RWPE1 (cell line): ENCODE data around the gene SACM1L.

Source experiments
- CTCF ChIA-PET: fragments of 350-600 bp; sonication (Branson Sonifier 250); formaldehyde crosslinking; extraction: SDS; loops from one replicate; lab custom pipeline; 2021; lab: Yijun Ruan, JAX
- POLR2A ChIA-PET: fragments of 400-600 bp; formaldehyde crosslinking; extraction: SDS; loops from one replicate; lab custom pipeline; 2020; ENCODE audit warnings: antibody characterized with exemption; ENCODE audit not compliant: low non-redundant PET; lab: Yijun Ruan, JAX
- DNase-seq: peaks from one replicate; pipeline ENCODE4 v3.0.0; 2012; ENCODE audit warnings: low spot score
- H3K27ac ChIP-seq: fragments of 450-650 bp; 2 replicates; pipeline ENCODE4 v1.5.1; 2017
- TF ChIP-seq, protein P1 (sequence below): fragments of 450-650 bp; conservative IDR thresholded peaks from 2 replicates; pipeline ENCODE4 v1.5.1; 2017; ENCODE audit warnings: low read depth, mild to moderate bottlenecking

Gene SACM1L

DNA sequence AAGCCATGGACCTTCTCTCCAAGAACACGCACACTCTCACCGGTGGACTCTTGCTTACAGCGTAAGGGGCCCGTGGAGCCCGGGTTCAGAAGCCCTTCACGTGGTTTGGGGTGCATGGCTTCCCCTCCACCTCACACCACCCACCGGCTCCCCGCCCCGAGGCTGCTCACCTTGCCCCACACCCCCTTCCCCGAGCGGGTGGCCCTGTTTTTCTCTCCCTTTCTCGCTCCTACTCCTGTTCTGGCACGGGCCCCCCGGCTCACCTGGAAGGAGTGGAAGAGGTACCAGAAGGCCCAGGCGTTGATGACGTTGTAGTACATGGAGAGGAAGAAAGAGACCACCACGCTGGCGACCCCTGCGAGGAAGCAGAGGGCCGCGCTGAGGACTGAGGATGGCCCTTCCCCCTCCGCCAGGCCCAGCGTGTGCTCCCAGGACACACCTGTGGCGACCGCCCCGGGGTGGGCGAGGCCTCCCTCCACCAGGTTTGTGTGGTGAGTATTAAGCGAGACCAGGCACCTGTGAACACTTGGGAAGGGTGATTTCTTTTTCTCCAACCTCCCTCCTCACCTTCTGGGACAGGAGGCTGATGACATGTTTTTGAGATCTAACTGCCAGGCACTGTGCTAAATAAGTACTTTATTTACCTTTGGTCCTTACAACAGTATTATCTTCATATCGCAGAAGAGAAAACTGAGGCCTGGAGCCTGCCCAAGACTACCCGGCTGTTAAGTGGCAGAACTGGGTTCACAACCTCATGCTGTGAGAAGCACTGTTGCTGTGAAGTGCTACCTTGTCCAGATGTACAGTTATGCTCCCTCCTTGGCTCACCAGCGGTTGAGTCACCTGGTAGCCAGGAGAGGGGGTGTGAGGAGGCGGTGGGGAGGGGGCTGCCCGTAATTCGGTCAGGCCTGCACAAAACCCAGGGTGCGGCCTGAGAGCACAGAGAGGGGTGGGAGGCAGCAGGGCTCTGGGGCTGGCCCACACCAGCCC is 90.8 kb downstream of the SACM1L start:
- TF ChIP-seq, protein P1, sequence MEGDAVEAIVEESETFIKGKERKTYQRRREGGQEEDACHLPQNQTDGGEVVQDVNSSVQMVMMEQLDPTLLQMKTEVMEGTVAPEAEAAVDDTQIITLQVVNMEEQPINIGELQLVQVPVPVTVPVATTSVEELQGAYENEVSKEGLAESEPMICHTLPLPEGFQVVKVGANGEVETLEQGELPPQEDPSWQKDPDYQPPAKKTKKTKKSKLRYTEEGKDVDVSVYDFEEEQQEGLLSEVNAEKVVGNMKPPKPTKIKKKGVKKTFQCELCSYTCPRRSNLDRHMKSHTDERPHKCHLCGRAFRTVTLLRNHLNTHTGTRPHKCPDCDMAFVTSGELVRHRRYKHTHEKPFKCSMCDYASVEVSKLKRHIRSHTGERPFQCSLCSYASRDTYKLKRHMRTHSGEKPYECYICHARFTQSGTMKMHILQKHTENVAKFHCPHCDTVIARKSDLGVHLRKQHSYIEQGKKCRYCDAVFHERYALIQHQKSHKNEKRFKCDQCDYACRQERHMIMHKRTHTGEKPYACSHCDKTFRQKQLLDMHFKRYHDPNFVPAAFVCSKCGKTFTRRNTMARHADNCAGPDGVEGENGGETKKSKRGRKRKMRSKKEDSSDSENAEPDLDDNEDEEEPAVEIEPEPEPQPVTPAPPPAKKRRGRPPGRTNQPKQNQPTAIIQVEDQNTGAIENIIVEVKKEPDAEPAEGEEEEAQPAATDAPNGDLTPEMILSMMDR, result no peak
- H3K27ac ChIP-seq, result no peak overlapping the region
- POLR2A ChIA-PET, result no interaction called here
- CTCF ChIA-PET, result no interaction called here
- no peak for DNase-seq

DNA sequence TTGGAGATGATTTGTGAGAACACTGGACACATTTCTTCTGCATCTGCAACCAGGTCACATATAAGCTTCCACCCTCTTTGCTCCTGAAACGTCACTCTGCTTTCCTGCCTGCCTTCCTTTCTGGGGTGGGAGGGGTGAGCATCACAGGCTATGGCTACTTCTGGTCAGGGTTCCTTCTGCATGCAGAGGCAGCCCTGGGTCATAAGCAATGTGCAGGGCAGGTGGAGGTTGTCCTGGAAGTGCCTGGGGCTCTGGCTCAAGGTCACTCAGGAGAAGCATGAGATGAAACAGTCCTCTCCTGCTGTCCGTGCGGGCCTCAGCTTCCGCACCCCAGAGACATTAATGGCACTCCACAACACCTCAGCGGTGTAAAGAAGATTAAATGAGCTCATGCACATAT is 92.1 kb downstream of the SACM1L start:
- no peak for DNase-seq
- POLR2A ChIA-PET, result no interaction called here
- CTCF ChIA-PET, result no interaction called here
- no peak overlapping the region for H3K27ac ChIP-seq
- TF ChIP-seq, protein P1, result no peak

DNA sequence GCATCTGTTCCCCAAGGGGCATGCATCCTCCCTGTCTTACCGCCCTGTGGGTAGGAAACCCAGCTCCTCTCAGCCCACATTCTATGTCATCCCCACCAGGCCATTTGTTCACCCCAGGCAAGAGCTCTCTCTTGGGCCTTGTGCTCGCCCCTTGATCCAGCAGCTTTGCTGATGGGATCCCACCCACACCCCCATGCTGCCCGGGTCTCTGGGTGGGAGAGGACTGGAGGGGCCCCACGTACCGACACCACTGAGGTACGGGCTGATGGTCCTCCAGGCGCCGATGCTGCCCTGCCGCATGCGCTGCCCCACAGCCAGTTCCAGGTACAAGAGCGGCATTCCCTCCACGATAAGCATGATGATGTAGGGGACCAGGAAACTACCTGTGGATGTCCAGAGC is 92.6 kb downstream of the SACM1L start:
- DNase-seq, result no peak
- CTCF ChIA-PET, result no interaction called here
- H3K27ac ChIP-seq, result no peak overlapping the region
- TF ChIP-seq, protein P1, result no peak
- POLR2A ChIA-PET, result no interaction called here

DNA sequence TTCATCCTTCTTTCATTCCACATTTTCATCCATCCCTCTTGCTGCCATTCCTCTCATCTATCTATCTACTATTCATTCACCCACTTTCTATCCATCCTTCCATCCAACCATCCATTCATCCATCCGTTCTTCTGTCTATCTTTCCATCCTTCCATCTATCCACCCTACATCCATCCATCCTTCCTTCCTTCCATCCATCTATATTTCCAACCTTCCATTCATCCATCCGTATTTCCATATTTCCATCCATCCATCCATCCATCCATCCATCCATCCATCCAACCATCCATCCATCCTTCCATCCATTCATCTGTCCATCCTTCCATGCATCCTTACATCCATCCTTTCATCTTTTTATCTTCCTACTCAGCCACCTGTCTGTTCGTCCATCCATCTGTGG is 93.2 kb downstream of the SACM1L start:
- POLR2A ChIA-PET, result no interaction called here
- TF ChIP-seq, protein P1, result no peak
- DNase-seq, result no peak
- CTCF ChIA-PET, result no interaction called here
- no peak overlapping the region for H3K27ac ChIP-seq

DNA sequence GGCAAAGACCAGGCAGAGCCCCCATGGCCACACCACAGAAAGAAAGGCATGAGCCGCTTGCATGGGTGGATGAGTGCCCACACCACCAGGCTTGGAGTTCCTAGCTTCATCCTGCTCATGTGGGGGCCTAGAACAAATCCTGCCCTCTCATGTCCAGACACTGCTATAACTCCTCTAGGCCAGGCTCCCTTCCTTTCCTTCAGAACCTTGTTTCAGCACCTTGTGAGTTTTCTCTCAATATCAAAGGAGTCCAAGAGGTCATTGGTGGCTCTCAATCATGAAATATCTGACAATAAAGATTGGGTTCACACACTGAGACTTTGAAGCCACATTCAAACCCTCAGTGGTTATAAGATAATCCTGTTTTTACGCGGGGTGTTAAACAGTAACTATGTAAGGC is 94.5 kb downstream of the SACM1L start:
- DNase-seq, result no peak
- H3K27ac ChIP-seq, result no peak overlapping the region
- TF ChIP-seq, protein P1, result no peak
- ChIA-PET CTCF (no interaction called here), POLR2A (no interaction called here)

DNA sequence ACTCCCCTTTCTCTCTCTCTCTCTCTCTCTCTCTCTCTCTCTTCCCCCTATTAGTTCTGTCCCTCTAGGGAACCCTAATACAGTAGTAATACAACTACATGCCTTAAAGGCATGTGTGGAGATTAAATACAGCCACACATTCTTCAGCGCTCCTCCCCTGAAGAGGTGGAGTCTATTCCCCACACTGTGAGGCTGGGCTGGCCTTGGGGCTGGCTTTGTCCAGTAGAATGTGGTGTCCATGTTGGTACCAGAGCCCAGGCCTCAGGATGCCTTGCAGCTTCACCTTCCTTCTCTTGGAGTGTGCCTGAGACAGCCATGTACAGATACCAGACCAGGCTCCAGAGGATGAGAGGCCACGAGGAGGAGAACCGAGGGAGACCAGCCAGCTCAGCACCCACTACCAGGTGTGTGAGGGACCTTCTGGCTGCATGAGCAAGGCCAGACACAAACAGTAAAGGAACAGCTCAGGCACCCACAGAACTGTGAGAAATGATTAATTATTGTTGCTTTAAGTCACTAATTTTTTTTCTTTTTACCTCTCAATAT is 96.5 kb downstream of the SACM1L start:
- ChIA-PET CTCF (interaction anchor here (0.6 kb wide), 1 partner anchor 19 kb away, joined by 3 read pairs; no protein-coding TSS in a partner anchor), POLR2A (no interaction called here)
- no peak for DNase-seq
- H3K27ac ChIP-seq, result no peak overlapping the region
- TF ChIP-seq, protein P1, result no peak
